SH-SY5Y (cell line): ENCODE measurements around the gene CD22.

Experiments
- GATA2 ChIP-seq: IDR thresholded peaks from 2 replicates; pipeline ENCODE4 v1.6.1; 2011; ENCODE audit warnings: mild to moderate bottlenecking, low read depth, low read length
- GATA3 ChIP-seq: IDR thresholded peaks from 2 replicates; pipeline ENCODE4 v1.6.1; 2011; ENCODE audit warnings: low read depth, mild to moderate bottlenecking, low read length, moderate library complexity

DNA sequence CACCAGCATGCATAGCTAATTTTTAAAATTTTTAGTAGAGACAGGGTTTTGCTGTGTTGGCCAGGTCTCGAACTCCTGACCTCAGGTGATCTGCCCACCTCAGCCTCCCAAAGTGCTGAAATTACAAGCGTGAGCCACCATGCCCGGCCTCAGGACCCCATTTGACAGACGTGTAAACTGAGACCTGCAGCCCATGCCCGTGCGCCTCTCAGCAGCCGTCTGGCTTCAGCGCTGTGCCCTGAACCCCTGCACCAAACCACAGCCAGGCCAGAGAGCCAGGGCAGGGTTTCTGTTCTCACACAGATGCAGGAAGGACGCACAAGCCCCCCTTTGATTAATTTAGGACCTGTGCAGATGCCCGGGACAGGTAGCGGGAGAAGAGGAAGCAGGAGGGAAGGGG, 11.4 kb downstream of the CD22 start:
- no peak for TF ChIP-seq GATA2
- no peak for TF ChIP-seq GATA3
